ENCODE results near the gene FGA.

DNA sequence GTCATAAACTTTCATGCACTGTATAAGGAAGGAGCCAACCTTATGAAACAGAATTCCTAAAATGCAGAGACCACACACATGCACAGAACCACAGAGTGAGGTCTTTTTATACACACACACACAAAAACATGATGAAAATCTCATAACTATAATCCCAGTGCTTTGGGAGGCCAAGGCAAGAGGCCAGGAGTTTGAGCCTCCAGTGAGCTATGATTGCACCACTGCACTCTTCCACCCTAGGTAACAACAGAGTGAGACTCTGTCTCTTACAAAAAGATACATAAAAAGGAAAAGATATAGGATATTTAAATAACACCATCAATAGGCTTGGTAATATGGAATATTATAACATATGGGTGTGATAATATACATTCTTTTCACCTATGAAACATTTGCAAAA lies 10.6 kb downstream of the FGA start:
- TF ChIP-seq CTCF (IDR thresholded peaks at IDR 0.05) (no peak), EP300 (IDR thresholded peaks at IDR 0.05) (no peak), POLR2A (IDR thresholded peaks at IDR 0.05) (no peak)

Measured in ovary (tissue), 3 donors.